BE2C (cell line): ENCODE results near the gene NRBF2.

ENCODE experiments used
- DNase-seq: peaks from one replicate; pipeline ENCODE4 v3.0.0-alpha.2; 2020
- H3K27me3 ChIP-seq: fragments of 250-450 bp; sonication (Bioruptor Pico); 2 replicates; pipeline ENCODE4 v1.5.1; 2020; ENCODE audit warnings: mild to moderate bottlenecking
- H3K36me3 ChIP-seq: fragments of 250-450 bp; sonication (Bioruptor Pico); 2 replicates; pipeline ENCODE4 v1.5.1; 2020; ENCODE audit warnings: mild to moderate bottlenecking
- H3K4me1 ChIP-seq: fragments of 250-450 bp; sonication (Bioruptor Pico); 2 replicates; pipeline ENCODE4 v1.5.1; 2020
- H3K4me3 ChIP-seq: 2 replicates; pipeline ENCODE4 v1.5.1; 2011; ENCODE audit warnings: low read depth, low read length
- H3K9me3 ChIP-seq: fragments of 250-450 bp; sonication (Bioruptor Pico); 2 replicates; pipeline ENCODE4 v1.5.1; 2020
- CTCF ChIP-seq: IDR thresholded peaks from 2 replicates; pipeline ENCODE4 v1.5.1; 2012; ENCODE audit warnings: mild to moderate bottlenecking, low read depth, low read length

The NRBF2 gene

GRCh38 chr10:63116452-63117072, 16.6 kb upstream of the NRBF2 start:
- no peak for DNase-seq
- Histone ChIP-seq H3K9me3 (no peaks in the 10 kb centered on the region), H3K4me3 (no peak overlapping the region), H3K27me3 (no peaks in the 10 kb centered on the region), H3K4me1 (no peaks in the 10 kb centered on the region), H3K36me3 (no peaks in the 10 kb centered on the region)
- no peak for TF ChIP-seq CTCF

- no peak for DNase-seq
- Histone ChIP-seq H3K4me3 (no peak overlapping the region), H3K9me3 (no peaks in the 10 kb centered on the region), H3K36me3 (no peaks in the 10 kb centered on the region), H3K4me1 (no peaks in the 10 kb centered on the region), H3K27me3 (no peaks in the 10 kb centered on the region)
- TF ChIP-seq CTCF, result no peak
These were observed 14.1 kb upstream of the NRBF2 start for GRCh38 chr10:63119041-63119440.

- Histone ChIP-seq H3K4me3 (no peak overlapping the region), H3K9me3 (no peaks in the 10 kb centered on the region), H3K36me3 (no peaks in the 10 kb centered on the region), H3K4me1 (no peaks in the 10 kb centered on the region), H3K27me3 (no peaks in the 10 kb centered on the region)
- TF ChIP-seq CTCF, result no peak
- DNase-seq, result no peak
These were observed 12.6 kb upstream of the NRBF2 start for GRCh38 chr10:63120554-63120953.

GRCh38 chr10:63123727-63124362, 9.3 kb upstream of the NRBF2 start:
- Histone ChIP-seq H3K4me1 (no peaks in the 10 kb centered on the region), H3K4me3 (no peak overlapping the region), H3K27me3 (no peaks in the 10 kb centered on the region), H3K36me3 (no peaks in the 10 kb centered on the region), H3K9me3 (no peaks in the 10 kb centered on the region)
- no peak for TF ChIP-seq CTCF
- no peak for DNase-seq

- DNase-seq, result no peak
- no peaks in the 10 kb centered on the region for H3K36me3 ChIP-seq
- H3K9me3 ChIP-seq, result no peaks in the 10 kb centered on the region
- no peaks in the 10 kb centered on the region for H3K27me3 ChIP-seq
- TF ChIP-seq CTCF, result no peak
- no peaks in the 10 kb centered on the region for H3K4me1 ChIP-seq
- no peak overlapping the region for H3K4me3 ChIP-seq
These were observed 7.7 kb upstream of the NRBF2 start for GRCh38 chr10:63125459-63125858.

GRCh38 chr10:63128443-63128842, 4.7 kb upstream of the NRBF2 start:
- TF ChIP-seq CTCF, result no peak
- Histone ChIP-seq H3K36me3 (no peaks in the 10 kb centered on the region), H3K27me3 (no peaks in the 10 kb centered on the region), H3K4me3 (no peak overlapping the region), H3K9me3 (no peaks in the 10 kb centered on the region), H3K4me1 (no peaks in the 10 kb centered on the region)
- no peak for DNase-seq
